Activated CD4-positive, alpha-beta T cell treated with anti-CD3 and anti-CD28 coated beads for 1 hour (primary cell): ENCODE data around the gene ANTXR1.

Experiments
- DNase-seq: peaks from one replicate; pipeline ENCODE4 v3.0.0-alpha.2; 2020

ANTXR1 gene

GRCh38 chr2:69034845-69035244 lies 21.9 kb downstream of the ANTXR1 start:
- no peak for DNase-seq

- DNase-seq = no peak
Measured at GRCh38 chr2:69036926-69037325, 23.9 kb downstream of the ANTXR1 start.

GRCh38 chr2:69041214-69041613 lies 28.2 kb downstream of the ANTXR1 start:
- DNase-seq = no peak

GRCh38 chr2:69043736-69044400 lies 30.9 kb downstream of the ANTXR1 start:
- no peak for DNase-seq

GRCh38 chr2:69046221-69046662 lies 33.3 kb downstream of the ANTXR1 start:
- DNase-seq = no peak

GRCh38 chr2:69047625-69048145 lies 34.7 kb downstream of the ANTXR1 start:
- no peak for DNase-seq

- no peak for DNase-seq
Measured at GRCh38 chr2:69050802-69051201, 37.8 kb downstream of the ANTXR1 start.

- no peak for DNase-seq
Measured at GRCh38 chr2:69053416-69053965, 40.5 kb downstream of the ANTXR1 start.

GRCh38 chr2:69054431-69054830 lies 41.5 kb downstream of the ANTXR1 start:
- DNase-seq = no peak

- no peak for DNase-seq
Measured at GRCh38 chr2:69055688-69056470, 42.9 kb downstream of the ANTXR1 start.

- no peak for DNase-seq
Measured at GRCh38 chr2:69057660-69058059, 44.7 kb downstream of the ANTXR1 start.

GRCh38 chr2:69059731-69060290 lies 46.8 kb downstream of the ANTXR1 start:
- DNase-seq = no peak

- no peak for DNase-seq
Measured at GRCh38 chr2:69060938-69061501, 48.0 kb downstream of the ANTXR1 start.

GRCh38 chr2:69061525-69061924 lies 48.5 kb downstream of the ANTXR1 start:
- DNase-seq = no peak

- no peak for DNase-seq
Measured at GRCh38 chr2:69062307-69062962, 49.5 kb downstream of the ANTXR1 start.

GRCh38 chr2:69065735-69066336 lies 52.9 kb downstream of the ANTXR1 start:
- no peak for DNase-seq

- DNase-seq = no peak
Measured at GRCh38 chr2:69067026-69067630, 54.1 kb downstream of the ANTXR1 start.

GRCh38 chr2:69067866-69068265 lies 54.9 kb downstream of the ANTXR1 start:
- DNase-seq = no peak

- DNase-seq = no peak
Measured at GRCh38 chr2:69070969-69071368, 58.0 kb downstream of the ANTXR1 start.

- DNase-seq = no peak
Measured at GRCh38 chr2:69073928-69074570, 61.1 kb downstream of the ANTXR1 start.

- DNase-seq = no peak
Measured at GRCh38 chr2:69074918-69075317, 61.9 kb downstream of the ANTXR1 start.
